Naive thymus-derived CD4-positive, alpha-beta T cell (primary cell): ENCODE data around the gene CRTC2. TPM values are rescaled to one million over a fixed set of nuclear protein-coding genes. Genes with fewer than 3 reads are reported as not detected.
A peak's percentile ranks its signal among the peaks of the same experiment; 100 is the strongest.
"Not testable (repeated sequence)": the region's sequence is repeated elsewhere in the genome, so short reads cannot be mapped to it uniquely, and the experiment has no call there.

Source experiments
- ATAC-seq: fragments of 150-1000 bp; cut with Tn5 transposase; 2 replicates; pipeline ENCODE4 v1.10.0; 2021; ENCODE audit warnings: mild to moderate bottlenecking, moderate library complexity
- CTCF ChIA-PET: fragments of 350-600 bp; sonication (Branson Sonifier 250); formaldehyde crosslinking; loops from one replicate; lab custom pipeline; 2021; ENCODE audit warnings: antibody characterized with exemption; lab: Charles Lee
- POLR2A ChIA-PET: fragments of 350-600 bp; sonication (Branson Sonifier 250); formaldehyde crosslinking; loops from one replicate; lab custom pipeline; 2021; ENCODE audit warnings: antibody characterized with exemption, inconsistent platforms; lab: Charles Lee
- DNase-seq, 9 donors: peaks; one replicate each; pipeline versions ENCODE4 v3.0.0 to v3.0.0-alpha.2; 2020 to 2022; ENCODE audit warnings: mixed read lengths in 1 of 9
- H3K27ac ChIP-seq: one replicate; pipeline ENCODE4 v1.7.0; 2013; ENCODE audit warnings: mild to moderate bottlenecking, low read depth, low read length, moderate library complexity
- H3K27me3 ChIP-seq, 2 donors: one replicate each; pipeline ENCODE4 v1.7.0; 2013; ENCODE audit warnings: low read length in 2 of 2, mild to moderate bottlenecking in 2 of 2, moderate library complexity in 2 of 2; ENCODE audit not compliant: control insufficient read depth in 2 of 2, insufficient read depth in 2 of 2
- H3K36me3 ChIP-seq, 3 experiments: 1 replicate in 2 of 3; 2 replicates in 1 of 3; pipeline ENCODE4 v1.7.0; 2013; ENCODE audit warnings: low read length in 3 of 3, mild to moderate bottlenecking in 3 of 3, moderate library complexity in 1 of 3; ENCODE audit not compliant: insufficient read depth in 3 of 3, control insufficient read depth in 2 of 3
- H3K4me1 ChIP-seq, 2 donors: one replicate each; pipeline ENCODE4 v1.7.0; 2013; ENCODE audit warnings: low read length in 2 of 2, mild to moderate bottlenecking in 2 of 2, moderate library complexity in 1 of 2; ENCODE audit not compliant: control insufficient read depth in 2 of 2, insufficient read depth in 2 of 2
- H3K4me3 ChIP-seq: 2 replicates; pipeline ENCODE4 v1.7.0; 2013; ENCODE audit warnings: mild to moderate bottlenecking, low read length
- H3K9me3 ChIP-seq, 3 experiments: 1 replicate in 2 of 3; 2 replicates in 1 of 3; pipeline ENCODE4 v1.7.0; 2013; ENCODE audit warnings: low read length in 3 of 3; ENCODE audit not compliant: control insufficient read depth in 2 of 3
- H3K27ac Mint-ChIP-seq, 9 donors: one replicate each; pipeline ENCODE4 v1.8.0; 2020 to 2022; ENCODE audit warnings: mixed read lengths in 9 of 9, mild to moderate bottlenecking in 8 of 9, moderate library complexity in 5 of 9, inconsistent platforms in 2 of 9
- H3K27me3 Mint-ChIP-seq, 5 donors: one replicate each; pipeline ENCODE4 v1.8.0; 2021 to 2022; ENCODE audit warnings: mixed read lengths in 5 of 5, mild to moderate bottlenecking in 1 of 5
- H3K36me3 Mint-ChIP-seq, 5 donors: one replicate each; pipeline ENCODE4 v1.8.0; 2020 to 2022; ENCODE audit warnings: mixed read lengths in 5 of 5, mild to moderate bottlenecking in 3 of 5, inconsistent platforms in 1 of 5
- H3K4me1 Mint-ChIP-seq, 7 donors: one replicate each; pipeline ENCODE4 v1.8.0; 2020 to 2022; ENCODE audit warnings: mixed read lengths in 7 of 7, mild to moderate bottlenecking in 3 of 7, inconsistent platforms in 1 of 7
- H3K4me3 Mint-ChIP-seq, 10 donors: one replicate each; pipeline ENCODE4 v1.8.0; 2020 to 2022; ENCODE audit warnings: mild to moderate bottlenecking in 10 of 10, mixed read lengths in 10 of 10, moderate library complexity in 6 of 10, inconsistent platforms in 2 of 10
- H3K9me3 Mint-ChIP-seq, 11 donors: one replicate each; pipeline ENCODE4 v1.8.0; 2020 to 2022; ENCODE audit warnings: mixed read lengths in 11 of 11, mild to moderate bottlenecking in 4 of 11, inconsistent platforms in 1 of 11, moderate library complexity in 1 of 11
- intact Hi-C, 2 donors: fragments of 100-400 bp; cut with micrococcal nuclease; formaldehyde crosslinking; loops; one replicate each; pipeline ENCODE4 v1.15.1; 2023
- polyA plus RNA-seq, 2 donors: library from polyadenylated mRNA; unstranded; fragments of 300-500 nt; fragmentation: Illumina TruSeq; gene quantifications; one replicate each; pipeline ENCODE4 v1.2.3, GENCODE V29; 2021
- total RNA-seq, 6 experiments: library from RNA in 5 of 6; stranded (reverse) in 5 of 6; gene quantifications; 1 replicate in 5 of 6; 2 replicates in 1 of 6; pipeline ENCODE4 v1.2.3 and lab custom pipeline; 2021 to 2026

Gene CRTC2
- total and polyA plus RNA-seq, 7 experiments from 2014 or later: 25.2 to 157 (median 111) TPM

DNA sequence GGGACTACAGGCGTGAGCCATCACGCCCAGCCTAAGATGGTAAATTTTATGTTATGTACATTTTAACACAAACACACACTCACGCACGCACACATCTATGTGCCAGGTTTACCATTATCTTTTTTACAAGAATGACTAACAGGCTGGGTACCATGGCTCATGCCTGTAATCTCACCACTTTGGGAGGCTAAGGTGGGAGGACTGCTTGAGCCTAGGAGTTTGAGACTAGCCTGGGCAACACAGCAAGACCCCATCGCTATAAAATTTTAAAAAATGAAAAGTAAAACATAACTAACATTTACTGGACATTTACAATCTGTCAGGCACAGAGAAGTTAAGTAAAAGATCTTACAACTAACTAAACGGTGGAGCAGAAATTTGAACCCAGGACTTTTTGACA, 50.3 kb downstream of the CRTC2 start:
- H3K36me3 Mint-ChIP-seq: peaks cover 4 to 21% (median 20%) of the 10 kb centered on the region in 5 donors
- H3K27ac Mint-ChIP-seq: no peak overlapping the region
- ChIA-PET POLR2A (interaction anchor here (1.0 kb wide), 1 partner anchor 39 kb away, joined by 3 read pairs; the partner anchor contains the start of gene DENND4B), CTCF (interaction anchor here (0.6 kb wide), 1 partner anchor 30 kb away, joined by 3 read pairs; no protein-coding TSS in a partner anchor)
- no peak for DNase-seq
- intact Hi-C loops: no loop called here
- no peaks in the 10 kb centered on the region for H3K4me1 ChIP-seq
- H3K4me3 ChIP-seq: no peak overlapping the region
- H3K9me3 ChIP-seq: no peaks in the 10 kb centered on the region
- no peaks in the 10 kb centered on the region for H3K9me3 Mint-ChIP-seq
- no peaks in the 10 kb centered on the region for H3K27me3 ChIP-seq
- H3K27me3 Mint-ChIP-seq: no peaks in the 10 kb centered on the region
- peaks cover 0 to 16% (median 0%) of the 10 kb centered on the region in 3 experiments for H3K36me3 ChIP-seq
- H3K4me3 Mint-ChIP-seq: no peak overlapping the region
- ATAC-seq: no peak
- H3K27ac ChIP-seq: no peak overlapping the region
- peaks cover 27 to 63% (median 41%) of the 10 kb centered on the region in 7 donors for H3K4me1 Mint-ChIP-seq

DNA sequence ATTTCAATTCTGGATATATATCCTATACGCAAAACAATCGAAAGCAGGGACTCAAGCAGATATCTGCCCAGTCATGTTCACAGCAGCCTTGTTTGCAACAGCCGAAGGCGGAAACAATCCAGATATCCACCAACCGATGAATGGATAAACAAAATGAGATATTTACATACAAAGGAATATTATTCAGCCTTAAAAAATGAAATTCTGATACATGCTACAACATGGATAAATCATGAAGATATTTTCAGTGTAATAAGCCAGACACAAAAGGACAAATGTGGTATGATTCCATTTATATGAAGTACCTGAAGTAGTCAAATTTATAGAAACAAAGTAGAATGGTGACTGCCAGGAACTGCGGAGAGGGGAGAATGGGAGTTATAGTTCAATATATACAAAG, 51.3 kb downstream of the CRTC2 start:
- Mint-ChIP-seq H3K4me1 (peaks cover 24 to 64% (median 35%) of the 10 kb centered on the region in 7 donors), H3K9me3 (no peaks in the 10 kb centered on the region)
- intact Hi-C loops: no loop called here

DNA sequence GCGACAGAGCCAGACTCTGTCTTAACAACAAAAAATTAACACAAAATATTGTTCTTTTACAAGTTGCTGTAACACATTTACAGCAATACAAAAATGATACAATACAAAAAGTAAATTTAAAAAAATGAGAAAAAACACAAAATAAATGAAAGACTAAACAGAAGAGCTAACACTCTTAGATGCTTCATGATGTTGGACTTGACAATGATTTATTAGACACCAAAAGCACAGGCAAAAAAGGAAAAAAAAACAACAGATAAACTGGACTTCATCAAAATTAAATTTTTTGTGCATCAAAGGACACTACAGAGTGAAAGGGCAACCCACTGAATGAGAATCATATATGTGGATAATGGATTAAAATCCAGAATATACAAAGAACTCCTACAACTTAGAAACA, 52.0 kb downstream of the CRTC2 start:
- H3K9me3 ChIP-seq: no peaks in the 10 kb centered on the region
- ChIA-PET POLR2A (no interaction called here), CTCF (no interaction called here)
- H3K27ac ChIP-seq: peak overlapping the region; percentile 35
- Mint-ChIP-seq H3K4me3 (peak overlapping the region in 3 of 10 donors; percentile 16 to 53 (median 43)), H3K27ac (peak overlapping the region in 6 of 9 donors; percentile 43 to 76 (median 68)), H3K36me3 (peaks cover 4 to 16% (median 11%) of the 10 kb centered on the region in 5 donors), H3K9me3 (no peaks in the 10 kb centered on the region), H3K27me3 (no peaks in the 10 kb centered on the region), H3K4me1 (peaks cover 21 to 57% (median 29%) of the 10 kb centered on the region in 7 donors)
- H3K36me3 ChIP-seq: peaks cover 0 to 20% (median 0%) of the 10 kb centered on the region in 3 experiments
- intact Hi-C loops: no loop called here
- H3K4me1 ChIP-seq: no peaks in the 10 kb centered on the region
- DNase-seq: no peak
- no peak for ATAC-seq
- H3K4me3 ChIP-seq: no peak overlapping the region
- no peaks in the 10 kb centered on the region for H3K27me3 ChIP-seq

More for the DNA sequence above, 51.3 kb downstream of the CRTC2 start:
- no peak overlapping the region for H3K27ac ChIP-seq
- Mint-ChIP-seq H3K4me3 (no peak overlapping the region), H3K36me3 (peaks cover 4 to 21% (median 17%) of the 10 kb centered on the region in 5 donors), H3K27me3 (no peaks in the 10 kb centered on the region), H3K27ac (peak overlapping the region in 3 of 9 donors; percentile 8 to 69 (median 58))
- ChIA-PET CTCF (interaction anchor here (0.6 kb wide), 1 partner anchor 29 kb away, joined by 3 read pairs; no protein-coding TSS in a partner anchor), POLR2A (no interaction called here)
- H3K4me1 ChIP-seq: no peaks in the 10 kb centered on the region
- H3K9me3 ChIP-seq: no peaks in the 10 kb centered on the region
- H3K4me3 ChIP-seq: no peak overlapping the region
- DNase-seq: no peak
- H3K27me3 ChIP-seq: no peaks in the 10 kb centered on the region
- no peak for ATAC-seq
- H3K36me3 ChIP-seq: peaks cover 0 to 20% (median 0%) of the 10 kb centered on the region in 3 experiments

DNA sequence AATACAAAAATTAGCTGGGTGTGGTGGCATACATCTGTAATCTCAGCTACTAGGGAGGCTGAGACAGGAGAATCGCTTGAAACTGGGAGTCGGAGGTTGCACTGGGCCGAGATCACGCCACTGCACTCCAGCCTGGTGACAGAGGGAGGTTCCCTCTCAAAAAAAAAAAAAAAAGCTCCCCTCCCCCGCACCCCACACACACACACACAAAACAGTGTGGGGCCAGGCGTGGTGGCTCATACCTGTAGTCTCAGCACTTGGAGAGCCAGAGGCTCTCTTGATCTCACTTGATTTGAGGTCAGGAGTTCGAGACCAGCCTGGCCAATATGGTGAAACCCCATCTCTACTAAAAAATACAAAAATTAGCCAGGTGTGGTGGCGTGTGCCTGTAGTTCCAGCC, 52.5 kb downstream of the CRTC2 start:
- H3K9me3 ChIP-seq, DNase-seq, H3K27me3 Mint-ChIP-seq, H3K4me3 ChIP-seq, CTCF ChIA-PET, intact Hi-C loops, H3K4me1 ChIP-seq, H3K27me3 ChIP-seq, ATAC-seq, H3K9me3 Mint-ChIP-seq: not testable (repeated sequence)
- H3K27ac Mint-ChIP-seq: peak overlapping the region in 4 of 9 donors; percentile 43 to 69 (median 68)
- Histone ChIP-seq H3K36me3 (peaks cover 0 to 20% (median 0%) of the 10 kb centered on the region in 3 experiments), H3K27ac (peak overlapping the region; percentile 35)
- peaks cover 4 to 16% (median 8%) of the 10 kb centered on the region in 5 donors for H3K36me3 Mint-ChIP-seq
- peaks cover 21 to 52% (median 27%) of the 10 kb centered on the region in 7 donors for H3K4me1 Mint-ChIP-seq
- peak overlapping the region in 2 of 10 donors; percentile 27 to 43 for H3K4me3 Mint-ChIP-seq
- POLR2A ChIA-PET: interaction anchor here (0.6 to 0.7 kb wide), 2 partner anchors 878 to 1999 kb away, joined by 3 read pairs; no protein-coding TSS in a partner anchor

DNA sequence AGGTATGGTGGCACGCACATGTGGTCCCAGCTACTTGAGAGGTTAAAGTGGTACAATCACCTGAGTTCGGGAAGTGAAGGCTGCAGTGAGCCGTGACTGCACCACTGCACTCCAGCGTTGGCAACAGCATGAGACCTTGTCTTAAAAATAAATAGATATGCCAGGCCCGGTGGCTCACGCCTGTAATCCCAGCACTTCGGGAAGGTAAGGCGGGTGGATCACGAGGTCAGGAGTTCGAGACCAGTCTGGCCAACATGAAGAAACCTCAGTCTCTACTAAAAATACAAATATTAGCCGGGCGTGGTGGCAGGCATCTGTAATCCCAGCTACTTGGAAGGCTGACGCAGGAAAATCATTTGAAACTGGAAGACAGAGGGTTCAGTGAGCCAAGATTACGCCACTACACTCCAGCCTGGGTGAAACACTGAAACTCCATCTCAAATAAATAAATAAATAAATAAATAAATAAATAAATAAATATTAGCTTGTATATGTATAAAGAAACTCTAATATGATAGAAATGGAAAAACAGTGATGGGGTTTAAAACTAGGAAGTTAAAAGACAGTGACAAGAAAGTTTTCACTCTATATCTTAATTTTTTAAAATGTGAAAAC, 54.5 kb downstream of the CRTC2 start:
- no peak for DNase-seq
- Mint-ChIP-seq H3K27ac (peak overlapping the region in 1 of 9 donors; percentile 63), H3K9me3 (no peaks in the 10 kb centered on the region), H3K27me3 (no peaks in the 10 kb centered on the region), H3K4me3 (peak overlapping the region in 1 of 10 donors; percentile 51), H3K4me1 (peaks cover 21 to 60% (median 27%) of the 10 kb centered on the region in 7 donors), H3K36me3 (peaks cover 4 to 19% (median 10%) of the 10 kb centered on the region in 5 donors)
- intact Hi-C loops: no loop called here
- H3K27ac ChIP-seq: no peak overlapping the region
- peaks cover 0 to 28% (median 1%) of the 10 kb centered on the region in 3 experiments for H3K36me3 ChIP-seq
- no peaks in the 10 kb centered on the region for H3K4me1 ChIP-seq
- no peaks in the 10 kb centered on the region for H3K9me3 ChIP-seq
- no peak overlapping the region for H3K4me3 ChIP-seq
- ATAC-seq: no peak
- ChIA-PET CTCF (interaction anchor here (1.1 kb wide), 1 partner anchor 70 kb away, joined by 3 read pairs; no protein-coding TSS in a partner anchor), POLR2A (interaction anchor here (1.2 kb wide), 1 partner anchor 43 kb away, joined by 3 read pairs; the partner anchor contains the start of gene DENND4B)
- no peaks in the 10 kb centered on the region for H3K27me3 ChIP-seq

DNA sequence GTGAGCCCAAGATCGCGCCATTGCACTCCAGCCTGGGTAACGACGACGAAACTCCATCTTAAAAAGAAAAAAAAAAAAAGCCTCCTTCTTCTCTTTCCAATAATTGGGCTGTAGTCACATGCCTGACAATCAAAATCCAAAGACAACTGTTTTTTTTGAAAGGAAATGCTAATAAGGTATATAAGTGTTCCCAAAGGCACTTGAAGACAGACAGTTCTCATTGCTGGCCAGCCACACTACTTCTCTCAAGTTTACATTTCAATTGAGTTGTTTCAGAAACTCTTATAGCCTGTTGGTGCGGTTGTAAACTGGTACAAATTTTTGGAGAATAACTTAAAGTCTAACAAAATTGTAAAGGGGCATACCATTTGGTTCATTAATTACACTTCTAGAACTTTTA, 58.9 kb downstream of the CRTC2 start:
- Histone ChIP-seq H3K27ac (no peak overlapping the region), H3K4me1 (no peaks in the 10 kb centered on the region), H3K9me3 (no peaks in the 10 kb centered on the region), H3K27me3 (no peaks in the 10 kb centered on the region), H3K36me3 (peaks cover 0 to 26% (median 5%) of the 10 kb centered on the region in 3 experiments), H3K4me3 (no peak overlapping the region)
- ChIA-PET CTCF (interaction anchor here (0.5 kb wide), 1 partner anchor 71 kb away, joined by 7 read pairs; no protein-coding TSS in a partner anchor), POLR2A (no interaction called here)
- Mint-ChIP-seq H3K27me3 (no peaks in the 10 kb centered on the region), H3K4me1 (peaks cover 5 to 51% (median 24%) of the 10 kb centered on the region in 7 donors), H3K9me3 (no peaks in the 10 kb centered on the region), H3K36me3 (peaks cover 0 to 16% (median 7%) of the 10 kb centered on the region in 5 donors), H3K27ac (peak overlapping the region in 3 of 9 donors; percentile 11 to 68 (median 21)), H3K4me3 (no peak overlapping the region)
- ATAC-seq: no peak
- no peak for DNase-seq
- intact Hi-C loops: loop anchor here in 1 of 2 donors (2.0 kb wide), 1 partner anchor 13 kb away; no protein-coding TSS in a partner anchor
